IMR-90 (cell line): ENCODE measurements around the gene CUEDC2. TPM values are rescaled to one million over a fixed set of nuclear protein-coding genes. Genes with fewer than 3 reads are reported as not detected.

Source experiments
- ATAC-seq: fragments of 200-7000 bp; cut with Tn5 transposase; 2 replicates; pipeline ENCODE4 v1.9.1; 2020; ENCODE audit warnings: low read depth, mild to moderate bottlenecking, moderate library complexity
- BruUV-seq: library from RNA; stranded (reverse); fragments of 400-500 nt; replicated peaks from 2 replicates; lab custom pipeline; 2021; lab: Mats Ljungman, UMichigan
- CTCF ChIA-PET: fragments of 300-600 bp; formaldehyde crosslinking; extraction: SDS; loops from one replicate; lab custom pipeline; 2021; ENCODE audit warnings: antibody characterized with exemption; lab: Yijun Ruan, JAX
- POLR2A ChIA-PET: fragments of 300-600 bp; sonication (Branson Sonifier 250); formaldehyde crosslinking; loops from one replicate; lab custom pipeline; 2022; ENCODE audit warnings: antibody characterized with exemption; ENCODE audit not compliant: unreplicated experiment; lab: Charles Lee
- DNase-seq: peaks from one replicate; pipeline ENCODE4 v3.0.0; 2013
- H2AFZ ChIP-seq: replicated peaks from 2 replicates; pipeline ENCODE3; 2013; ENCODE audit warnings: low read length, mild to moderate bottlenecking; ENCODE audit not compliant: poor library complexity
- H2AK5ac ChIP-seq: 2 replicates; pipeline ENCODE4 v1.6.1; 2013; ENCODE audit warnings: low read depth, low read length, inconsistent platforms
- H2AK9ac ChIP-seq: replicated peaks from 2 replicates; pipeline ENCODE3; 2013; ENCODE audit warnings: mild to moderate bottlenecking, low read depth, low read length, moderate library complexity; ENCODE audit not compliant: poor library complexity
- H2BK120ac ChIP-seq: 2 replicates; pipeline ENCODE4 v1.6.1; 2013; ENCODE audit warnings: low read depth, low read length, inconsistent platforms
- H2BK15ac ChIP-seq: 3 replicates; pipeline ENCODE4 v1.6.1; 2013; ENCODE audit warnings: low read depth, low read length, inconsistent platforms
- H2BK20ac ChIP-seq: 2 replicates; pipeline ENCODE4 v1.6.1; 2013; ENCODE audit warnings: low read depth, mild to moderate bottlenecking, inconsistent platforms, low read length, moderate library complexity
- H2BK5ac ChIP-seq: 2 replicates; pipeline ENCODE4 v1.6.1; 2013; ENCODE audit warnings: mild to moderate bottlenecking, low read depth, low read length, inconsistent platforms; ENCODE audit not compliant: poor library complexity, severe bottlenecking
- H3K14ac ChIP-seq: replicated peaks from 2 replicates; pipeline ENCODE4 v1.6.1; 2013; ENCODE audit warnings: low read depth, low read length, inconsistent platforms
- H3K18ac ChIP-seq: 2 replicates; pipeline ENCODE4 v1.6.1; 2013; ENCODE audit warnings: low read depth, low read length, control low read depth
- H3K23ac ChIP-seq: 2 replicates; pipeline ENCODE4 v1.6.1; 2013; ENCODE audit warnings: low read depth, low read length, inconsistent platforms
- H3K27ac ChIP-seq: 2 replicates; pipeline ENCODE4 v1.5.1; 2013; ENCODE audit warnings: mild to moderate bottlenecking, control low read depth, low read length; ENCODE audit not compliant: insufficient read depth
- H3K27me3 ChIP-seq: 2 replicates; pipeline ENCODE4 v1.6.1; 2013; ENCODE audit warnings: low read length; ENCODE audit not compliant: control insufficient read depth, insufficient read depth
- H3K36me3 ChIP-seq: 2 replicates; pipeline ENCODE4 v1.6.1; 2013; ENCODE audit warnings: low read length, mixed read lengths; ENCODE audit not compliant: control insufficient read depth, insufficient read depth
- H3K4ac ChIP-seq: 2 replicates; pipeline ENCODE4 v1.6.1; 2013; ENCODE audit warnings: low read depth, low read length, inconsistent platforms
- H3K4me1 ChIP-seq: 2 replicates; pipeline ENCODE4 v1.6.1; 2013; ENCODE audit warnings: low read length, mixed read lengths; ENCODE audit not compliant: control insufficient read depth, insufficient read depth
- H3K4me2 ChIP-seq: 2 replicates; pipeline ENCODE4 v1.6.1; 2013; ENCODE audit warnings: low read depth, mild to moderate bottlenecking, control low read depth, low read length, moderate library complexity
- H3K4me3 ChIP-seq: 2 replicates; pipeline ENCODE4 v1.5.1; 2013; ENCODE audit warnings: low read depth, mild to moderate bottlenecking, control low read depth, low read length, moderate library complexity; ENCODE audit not compliant: insufficient read depth
- H3K56ac ChIP-seq: 2 replicates; pipeline ENCODE4 v1.6.1; 2013; ENCODE audit warnings: low read length, inconsistent platforms; ENCODE audit not compliant: insufficient read depth; ENCODE audit errors: extremely low read depth
- H3K79me1 ChIP-seq, 2 experiments: 2 replicates each; pipeline ENCODE4 v1.6.1; 2013; ENCODE audit warnings: low read length in 2 of 2, inconsistent platforms in 1 of 2, low read depth in 1 of 2
- H3K9ac ChIP-seq: 2 replicates; pipeline ENCODE4 v1.6.1; 2013; ENCODE audit warnings: low read depth, low read length, control low read depth
- H3K9me1 ChIP-seq: 2 replicates; pipeline ENCODE4 v1.6.1; 2013; ENCODE audit warnings: low read length, inconsistent platforms; ENCODE audit not compliant: insufficient read depth
- H3K9me3 ChIP-seq: 2 replicates; pipeline ENCODE4 v1.6.1; 2013; ENCODE audit warnings: low read length; ENCODE audit not compliant: control insufficient read depth, insufficient read depth
- H4K20me1 ChIP-seq: 2 replicates; pipeline ENCODE4 v1.6.1; 2013; ENCODE audit warnings: low read length, inconsistent platforms; ENCODE audit not compliant: insufficient read depth
- H4K5ac ChIP-seq: 2 replicates; pipeline ENCODE4 v1.6.1; 2013; ENCODE audit warnings: mild to moderate bottlenecking, low read depth, low read length, control low read depth
- H4K8ac ChIP-seq, 2 experiments: 2 replicates each; pipeline ENCODE4 v1.6.1; 2013; ENCODE audit warnings: low read depth in 2 of 2, low read length in 2 of 2, control low read depth in 1 of 2, inconsistent platforms in 1 of 2
- H4K91ac ChIP-seq: 2 replicates; pipeline ENCODE4 v1.6.1; 2013; ENCODE audit warnings: low read depth, low read length, inconsistent platforms; ENCODE audit not compliant: insufficient read depth
- BHLHE40 ChIP-seq: fragments of 150-350 bp; IDR thresholded peaks from 2 replicates; pipeline ENCODE4 v1.6.1; 2016; ENCODE audit warnings: mild to moderate bottlenecking, low read depth, low read length
- CEBPB ChIP-seq: IDR thresholded peaks from 2 replicates; pipeline ENCODE4 v1.6.1; 2012; ENCODE audit warnings: low read depth, low read length, improper control_type of control experiment
- FOS ChIP-seq: fragments of 150-350 bp; IDR thresholded peaks from 2 replicates; pipeline ENCODE4 v1.6.1; 2016; ENCODE audit warnings: low read depth, low read length
- MAFK ChIP-seq: IDR thresholded peaks from 2 replicates; pipeline ENCODE4 v1.6.1; 2012; ENCODE audit warnings: low read depth, low read length, improper control_type of control experiment
- MXI1 ChIP-seq: IDR thresholded peaks from 2 replicates; pipeline ENCODE4 v1.6.1; 2012; ENCODE audit warnings: low read depth, mild to moderate bottlenecking, low read length, moderate library complexity, borderline replicate concordance
- NFE2L2 ChIP-seq: fragments of 150-350 bp; IDR thresholded peaks from 2 replicates; pipeline ENCODE4 v1.6.1; 2016; ENCODE audit warnings: low read depth, mild to moderate bottlenecking, low read length
- WGBS, 2 experiments: methylation state at CpG; one replicate each; pipeline versions ENCODE4 v1.1.5 to v1.1.7; 2013; ENCODE audit warnings: missing lambda C conversion rate in 2 of 2; ENCODE audit not compliant: insufficient read length in 1 of 2; ENCODE audit errors: extremely low coverage in 2 of 2; 5-methylcytosine and 5-hydroxymethylcytosine counted together
- dilution Hi-C: fragments of 300-500 bp; cut with HindIII; formaldehyde crosslinking; loops from one replicate; pipeline ENCODE4 v1.14.3; 2018; ENCODE audit warnings: low sequenced_read_pairs; ENCODE audit not compliant: unreplicated experiment
- in situ Hi-C: fragments of 300-500 bp; cut with MboI; formaldehyde crosslinking; loops from 3 replicates; pipeline ENCODE4 v1.14.3; 2019; ENCODE audit warnings: low sequenced_read_pairs, inconsistent platforms, mixed read lengths
- intact Hi-C: fragments of 100-400 bp; cut with micrococcal nuclease; formaldehyde crosslinking; loops from 2 replicates; pipeline ENCODE4 v1.10.0; 2022
- polyA plus RNA-seq, 3 experiments: library from polyadenylated mRNA; depleted of rRNA; stranded (reverse); fragments of >200 nt; gene quantifications; 2 replicates each; pipeline ENCODE4 v1.2.3, GENCODE V29; 2012; ENCODE audit warnings: low replicate concordance in 1 of 3
- total RNA-seq: library from RNA; depleted of rRNA; stranded (reverse); fragments of >200 nt; gene quantifications from 2 replicates; pipeline ENCODE4 v1.2.3, GENCODE V29; 2012

The CUEDC2 gene
- total and polyA plus RNA-seq, 2 of the 4 experiments (the other 2 are of a cell fraction), result 55.7 to 84.9 TPM

DNA sequence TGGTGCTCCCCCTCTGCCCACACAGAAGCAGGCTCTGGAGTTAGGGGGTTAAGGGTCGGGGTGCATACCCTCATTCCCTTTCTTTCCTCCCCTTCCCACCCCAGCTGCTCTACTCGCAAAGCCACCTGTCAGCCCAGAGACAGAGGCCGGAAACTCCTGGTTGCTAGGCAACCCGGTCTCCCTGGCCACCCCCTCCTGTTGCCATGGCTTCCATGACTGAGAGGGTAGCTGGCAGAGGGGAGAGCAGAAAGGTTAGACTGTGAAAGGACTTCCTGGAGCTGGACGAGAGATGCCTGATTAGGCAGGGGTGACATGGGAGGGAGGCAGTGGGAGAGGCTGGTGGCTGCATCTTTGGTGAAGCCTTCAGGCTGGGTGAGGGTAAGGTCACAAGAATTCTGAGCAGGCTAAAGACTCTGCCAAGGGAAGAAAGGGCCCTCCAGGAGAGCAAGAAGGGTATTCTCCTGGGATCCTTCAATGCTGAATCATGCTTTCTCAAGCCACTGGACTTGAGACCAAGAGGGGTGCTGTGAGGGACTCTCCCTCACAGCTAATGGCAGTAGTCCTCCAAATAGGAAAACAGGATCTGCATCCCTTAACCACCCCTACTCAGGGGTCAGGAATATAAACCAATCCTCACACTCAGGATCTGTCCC, 19.2 kb downstream of the CUEDC2 start (continued):
- TF ChIP-seq MXI1, result no peak
- no peak for TF ChIP-seq CEBPB
- TF ChIP-seq NFE2L2, result no peak

DNA sequence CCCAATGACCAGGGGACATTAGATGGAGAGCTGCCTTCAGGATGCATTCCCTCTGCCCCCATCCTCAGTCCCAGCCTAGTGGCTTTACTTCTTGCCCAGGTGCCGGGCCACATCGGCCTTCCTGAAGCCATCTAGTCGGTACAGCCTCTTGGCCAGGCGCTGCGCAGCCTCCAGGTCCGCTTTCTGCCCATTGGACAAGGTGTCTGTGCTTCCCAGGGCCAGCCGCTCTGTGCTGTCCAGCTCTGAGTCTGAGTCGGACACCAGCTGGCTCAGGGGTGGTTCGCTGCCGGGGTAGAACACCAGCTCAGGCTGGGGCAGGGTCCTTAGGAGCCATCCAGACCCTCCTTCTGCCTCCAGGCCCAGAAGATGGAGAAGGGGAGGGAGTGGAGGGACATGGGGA, 20.1 kb downstream of the CUEDC2 start:
- H4K8ac ChIP-seq, result no peak overlapping the region
- no peak overlapping the region for H3K9ac ChIP-seq
- TF ChIP-seq NFE2L2 (no peak), BHLHE40 (no peak), MAFK (no peak), FOS (no peak)
- 88% methylated on average over 8 of the region's 10 CpGs; no CpG with 5 or more reads in 1 of the 2 experiments for WGBS, 2 experiments
- no peak overlapping the region for H3K4me2 ChIP-seq
- peaks cover 0 to 4% of the 10 kb centered on the region in 2 experiments; a peak in 1 of 4 replicates for H3K79me1 ChIP-seq
- no peak overlapping the region for H2AK9ac ChIP-seq
- no peak overlapping the region for H3K18ac ChIP-seq
- H3K9me1 ChIP-seq, result peaks cover 11% of the 10 kb centered on the region; the same call in 1 of the 2 replicates
- no peak overlapping the region for H3K27ac ChIP-seq
- H2BK20ac ChIP-seq, result no peak overlapping the region
- no peaks in the 10 kb centered on the region for H3K9me3 ChIP-seq
- no peak overlapping the region for H3K14ac ChIP-seq
- no peak overlapping the region for H3K4ac ChIP-seq
- H3K27me3 ChIP-seq, result peaks cover 69% of the 10 kb centered on the region
- no peak overlapping the region for H2BK15ac ChIP-seq
- H3K23ac ChIP-seq, result no peak overlapping the region
- peaks cover 8% of the 10 kb centered on the region; the same call in 1 of the 2 replicates for H3K4me1 ChIP-seq
- in situ Hi-C loops, result no loop called here
- H2BK120ac ChIP-seq, result no peak overlapping the region
- H2BK5ac ChIP-seq, result no peak overlapping the region
- no peaks in the 10 kb centered on the region for H3K36me3 ChIP-seq
- H3K56ac ChIP-seq, result no peak overlapping the region
- DNase-seq (no peak), ATAC-seq (no peak)
- POLR2A ChIA-PET, result no interaction called here
- dilution Hi-C loops, result no loop called here
- no peak overlapping the region for H2AFZ ChIP-seq
- CTCF ChIA-PET, result no interaction called here
- H2AK5ac ChIP-seq, result no peak overlapping the region
- no peak overlapping the region for H4K91ac ChIP-seq
- no peak overlapping the region for H4K5ac ChIP-seq
- no peak overlapping the region for H3K4me3 ChIP-seq
- intact Hi-C loops, result no loop called here
- H4K20me1 ChIP-seq, result no peaks in the 10 kb centered on the region
- no TSS peak for BruUV-seq
